NCI-H2196 (cell line): Measurements from ENCODE around the gene SLC4A7.
A peak's percentile ranks its signal among the peaks of the same experiment; 100 is the strongest.
"Not testable (repeated sequence)": the region's sequence is repeated elsewhere in the genome, so short reads cannot be mapped to it uniquely, and the experiment has no call there.

Source experiments
- DNase-seq: peaks from one replicate; lab custom pipeline; 2025; ENCODE audit not compliant: unreplicated experiment; lab: John Stamatoyannopoulos, UW

SLC4A7 gene

GRCh38 chr3:27438352-27438751 is 45.8 kb downstream of the SLC4A7 start:
- not testable (repeated sequence) for DNase-seq

- DNase-seq, result peak; percentile 3
Measured at GRCh38 chr3:27431116-27431515, 53.1 kb downstream of the SLC4A7 start.

- DNase-seq, result no peak
Measured at GRCh38 chr3:27429909-27430308, 54.3 kb downstream of the SLC4A7 start.

GRCh38 chr3:27428446-27428845 is 55.7 kb downstream of the SLC4A7 start:
- no peak for DNase-seq

GRCh38 chr3:27426926-27427325 is 57.3 kb downstream of the SLC4A7 start:
- no peak for DNase-seq

- no peak for DNase-seq
Measured at GRCh38 chr3:27425896-27426565, 58.2 kb downstream of the SLC4A7 start.

GRCh38 chr3:27424812-27425521 is 59.2 kb downstream of the SLC4A7 start:
- not testable (repeated sequence) for DNase-seq

GRCh38 chr3:27423463-27423862 is 60.7 kb downstream of the SLC4A7 start:
- no peak for DNase-seq

GRCh38 chr3:27422617-27423016 is 61.6 kb downstream of the SLC4A7 start:
- no peak for DNase-seq

GRCh38 chr3:27415202-27415601 is 69.0 kb downstream of the SLC4A7 start:
- no peak for DNase-seq

GRCh38 chr3:27392950-27393679 is 91.1 kb downstream of the SLC4A7 start:
- no peak for DNase-seq

GRCh38 chr3:27392414-27392813 is 91.8 kb downstream of the SLC4A7 start:
- DNase-seq, result not testable (repeated sequence)

- no peak for DNase-seq
Measured at GRCh38 chr3:27391796-27392195, 92.4 kb downstream of the SLC4A7 start.

- DNase-seq, result no peak
Measured at GRCh38 chr3:27387625-27388024, 96.6 kb downstream of the SLC4A7 start.

- DNase-seq, result no peak
Measured at GRCh38 chr3:27385504-27385903, 98.7 kb downstream of the SLC4A7 start.

GRCh38 chr3:27384191-27384590 is 100.0 kb downstream of the SLC4A7 start:
- DNase-seq, result no peak

- DNase-seq, result no peak
Measured at GRCh38 chr3:27380433-27381357, 103.5 kb downstream of the SLC4A7 start.

GRCh38 chr3:27378331-27378730 is 105.9 kb downstream of the SLC4A7 start:
- DNase-seq, result no peak

GRCh38 chr3:27376109-27376772 is 107.9 kb downstream of the SLC4A7 start:
- no peak for DNase-seq

GRCh38 chr3:27368831-27369607 is 115.2 kb downstream of the SLC4A7 start, which contains the start of gene NEK10:
Gene NEK10, minus strand, starts transcription at chr3:27369383. Its CDS starts 16,501 bp downstream, at chr3:27352882.
- DNase-seq, result peak; percentile 81
